NCI-H510A (cell line): ENCODE results near the gene LTBP1.

Experiments used
- DNase-seq: peaks from one replicate; lab custom pipeline; 2025; lab: John Stamatoyannopoulos, UW

Gene LTBP1

DNA sequence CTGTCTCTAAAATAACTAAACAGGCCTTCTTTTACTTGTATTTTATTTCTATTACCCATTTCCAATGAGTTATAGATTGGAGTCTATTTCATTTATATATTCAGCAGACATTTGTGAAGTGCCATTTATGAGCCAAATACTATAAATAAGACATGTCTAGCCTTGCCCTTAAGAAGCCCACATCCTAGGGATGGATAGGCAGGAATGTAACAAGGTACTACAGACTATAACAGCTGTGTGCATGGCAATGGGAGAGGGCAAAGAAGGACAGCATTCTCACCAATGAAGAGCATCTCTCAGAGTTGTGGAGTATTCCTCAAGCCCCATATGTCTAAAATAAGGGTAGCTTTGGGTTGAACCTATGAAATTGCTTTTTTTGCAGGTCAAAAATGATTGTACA lies 367.8 kb downstream of the LTBP1 start:
- DNase-seq: no peak

DNA sequence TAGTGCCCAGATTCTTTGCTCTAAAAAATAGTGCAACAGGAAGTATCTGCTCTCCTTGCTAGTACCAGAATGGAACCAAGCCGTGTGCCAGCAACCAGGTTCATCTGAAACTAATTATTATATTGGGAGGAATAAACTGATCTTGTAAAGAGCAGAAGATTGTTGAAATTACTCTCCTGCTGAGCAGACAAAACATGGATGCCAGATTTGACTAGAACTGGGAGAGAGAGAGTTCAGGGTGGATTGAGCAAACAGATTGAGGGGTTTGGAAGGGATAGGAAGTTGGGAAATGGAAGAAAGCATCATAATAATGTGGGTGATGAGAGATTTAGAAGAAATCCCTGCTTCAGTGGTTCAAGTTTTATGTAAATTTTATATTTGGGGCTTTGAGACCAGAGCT lies 369.6 kb downstream of the LTBP1 start:
- no peak for DNase-seq

DNA sequence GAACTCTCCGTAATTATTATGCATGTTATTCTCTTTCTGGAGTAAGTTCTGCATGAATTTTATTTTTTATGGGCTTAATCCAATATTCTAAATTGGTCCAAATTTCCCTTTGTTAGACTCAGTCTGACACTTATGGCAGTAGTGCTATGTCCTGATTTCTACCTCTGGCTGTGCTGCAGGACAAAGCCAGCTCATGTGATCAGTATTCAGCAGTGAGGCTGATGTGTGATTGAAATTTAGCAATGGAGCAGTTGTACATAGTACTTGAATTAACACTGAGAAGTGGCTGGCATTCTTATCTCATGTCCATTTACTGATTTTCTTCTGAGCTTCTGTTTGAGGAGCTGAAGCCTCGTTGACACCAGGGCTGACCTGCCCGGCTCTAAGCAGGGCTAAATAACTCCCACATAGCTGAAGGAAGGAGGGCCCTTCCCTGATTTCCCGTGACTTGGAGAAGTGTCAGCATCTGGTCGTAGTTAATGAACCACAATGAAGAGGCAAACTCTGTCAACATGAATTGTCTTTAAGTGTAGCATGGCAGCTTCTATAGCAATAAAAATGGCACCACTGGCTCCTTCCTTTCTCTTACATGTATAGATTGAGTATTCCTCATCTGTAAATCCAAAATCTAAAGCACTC lies 370.7 kb downstream of the LTBP1 start:
- DNase-seq: no peak

DNA sequence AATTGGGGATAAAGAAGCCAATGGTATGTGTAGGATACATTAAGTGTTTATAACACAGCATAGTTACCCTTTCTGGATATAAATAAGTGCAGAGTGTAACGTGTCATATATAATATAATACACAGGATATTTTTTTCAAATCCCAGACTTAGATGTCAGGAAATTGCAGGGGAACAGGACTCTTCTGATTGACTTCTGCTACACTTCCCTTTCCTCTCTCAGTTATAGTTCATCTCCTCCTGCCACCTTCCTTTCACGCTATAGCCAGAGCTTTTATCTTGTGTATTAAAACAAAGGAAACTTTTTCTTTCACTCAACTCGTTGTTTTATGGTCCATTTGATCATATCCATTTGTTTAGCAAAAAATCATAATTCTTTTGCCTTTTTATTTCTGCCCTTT lies 371.7 kb downstream of the LTBP1 start:
- no peak for DNase-seq

DNA sequence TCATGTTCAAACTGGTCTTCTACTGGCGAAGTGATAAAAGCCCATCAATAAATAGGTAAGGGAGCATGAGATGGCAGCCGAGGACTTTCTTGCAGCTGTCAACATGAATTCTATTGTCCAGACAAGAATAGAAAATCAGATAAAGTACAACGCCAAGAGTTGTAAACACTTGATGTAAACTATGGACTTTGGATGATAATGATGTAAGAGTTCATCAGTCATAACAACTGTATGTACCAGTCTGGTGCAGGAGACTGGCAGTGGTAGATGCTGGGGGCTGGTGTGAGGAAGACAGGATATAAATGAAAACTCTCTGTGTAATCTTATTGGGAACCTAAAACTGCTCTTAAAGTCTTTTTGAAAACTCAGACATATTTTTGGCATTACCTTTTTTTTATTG lies 373.8 kb downstream of the LTBP1 start:
- DNase-seq: no peak

DNA sequence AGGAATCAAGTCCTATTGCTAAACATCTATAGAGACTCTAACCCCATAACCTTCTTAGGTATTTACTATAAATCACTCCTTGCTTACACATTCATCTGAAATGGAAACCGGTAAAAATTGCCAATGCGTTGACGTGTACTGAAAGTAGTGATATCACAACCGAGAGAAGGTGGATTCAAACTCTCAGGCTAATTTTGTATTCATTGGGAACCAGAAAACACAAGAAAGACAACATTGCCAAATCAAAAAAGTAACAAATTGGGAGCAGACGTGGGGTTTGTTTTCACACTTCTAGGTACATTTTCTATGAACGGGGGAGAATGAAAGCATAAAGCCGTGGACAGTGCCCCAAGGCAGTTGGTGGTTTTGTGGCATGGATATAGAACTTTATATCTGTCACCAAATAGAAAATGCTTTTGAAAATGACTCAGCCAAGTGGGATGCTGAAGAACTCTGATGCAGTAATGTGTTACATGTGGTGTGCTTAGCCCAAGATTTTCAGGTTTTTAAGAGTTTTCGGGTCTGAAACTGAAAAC lies 374.6 kb downstream of the LTBP1 start:
- no peak for DNase-seq

DNA sequence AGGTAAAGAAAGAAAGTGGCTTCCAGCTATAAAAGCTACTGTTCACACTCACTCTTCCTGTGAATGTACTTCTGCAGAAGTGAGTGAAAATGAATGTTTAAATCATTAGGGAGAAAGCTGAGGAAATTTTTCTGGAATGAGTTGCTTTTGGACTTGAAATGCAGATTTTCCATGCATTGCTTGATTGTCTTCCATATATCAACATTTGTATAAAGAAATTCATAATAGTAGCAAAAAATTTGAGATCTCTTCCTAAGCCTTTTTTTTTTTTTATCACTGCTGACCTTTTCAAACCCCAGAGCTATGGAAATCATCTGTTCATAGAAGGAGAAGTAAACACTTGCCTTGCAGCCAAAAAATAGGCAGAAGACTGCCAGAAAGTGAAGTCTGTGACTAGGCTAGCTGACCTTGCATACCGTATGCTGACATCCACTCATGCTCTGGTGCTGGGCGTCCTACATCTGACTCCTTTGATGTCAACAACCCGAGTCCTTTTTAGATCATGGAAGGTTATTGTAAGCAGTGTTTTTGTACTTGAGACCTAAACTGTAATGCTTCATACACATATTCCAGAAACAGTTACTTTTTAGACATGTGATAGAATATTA lies 375.2 kb downstream of the LTBP1 start:
- no peak for DNase-seq

DNA sequence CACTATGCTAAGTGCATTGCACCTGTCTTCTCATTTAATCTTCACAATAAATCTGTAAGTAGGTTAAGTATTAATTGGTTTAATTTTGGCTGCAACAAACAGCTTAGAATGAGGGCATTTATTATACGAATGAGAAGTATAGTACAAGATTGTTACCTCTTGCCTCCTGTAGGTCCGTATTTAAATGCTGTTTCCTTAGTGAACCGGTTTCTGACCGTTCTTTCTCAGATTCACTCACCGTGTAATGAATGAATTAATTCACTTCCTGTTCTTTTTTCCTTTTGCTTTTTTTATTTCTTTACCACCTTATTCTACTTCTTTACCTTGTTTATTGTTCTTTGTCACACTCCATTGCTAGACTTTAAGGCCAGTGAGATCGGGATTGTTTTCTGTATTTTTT lies 375.9 kb downstream of the LTBP1 start:
- no peak for DNase-seq

DNA sequence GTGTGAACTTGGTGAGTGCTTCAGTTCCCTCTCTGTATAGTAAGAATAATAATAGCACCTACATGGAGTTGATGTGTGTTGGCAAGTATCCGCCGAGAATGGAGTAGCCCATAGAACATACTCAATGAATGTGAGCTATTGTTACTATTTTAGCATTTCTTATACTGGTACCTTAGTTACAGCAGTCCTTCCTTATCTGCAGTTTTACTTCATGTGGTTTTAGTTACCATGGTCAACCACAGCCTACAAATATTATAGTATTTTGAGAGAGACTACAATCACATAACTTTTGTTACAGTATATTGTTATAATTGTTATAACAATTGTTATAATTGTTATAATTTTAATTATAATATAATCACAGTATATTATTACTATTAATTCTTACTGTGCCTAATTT lies 377.2 kb downstream of the LTBP1 start:
- DNase-seq: no peak

DNA sequence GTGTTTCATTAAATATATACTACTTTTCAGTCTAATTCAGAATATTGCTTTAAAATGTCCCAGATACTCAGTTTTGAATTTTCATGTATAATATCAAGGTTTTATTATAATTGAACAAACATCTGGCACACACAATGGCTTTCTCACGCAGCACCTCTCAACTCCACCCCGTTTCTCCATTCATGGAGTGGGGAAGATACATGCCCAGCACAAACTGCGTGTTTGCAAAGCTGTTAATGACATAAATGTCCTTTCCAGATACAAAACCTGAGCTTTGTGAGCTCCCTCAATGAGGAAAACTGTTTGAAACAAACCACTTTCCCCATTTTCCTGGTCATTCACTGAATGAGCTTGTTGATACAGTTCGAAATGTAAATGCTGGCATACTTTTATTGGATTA lies 379.3 kb downstream of the LTBP1 start:
- no peak for DNase-seq

DNA sequence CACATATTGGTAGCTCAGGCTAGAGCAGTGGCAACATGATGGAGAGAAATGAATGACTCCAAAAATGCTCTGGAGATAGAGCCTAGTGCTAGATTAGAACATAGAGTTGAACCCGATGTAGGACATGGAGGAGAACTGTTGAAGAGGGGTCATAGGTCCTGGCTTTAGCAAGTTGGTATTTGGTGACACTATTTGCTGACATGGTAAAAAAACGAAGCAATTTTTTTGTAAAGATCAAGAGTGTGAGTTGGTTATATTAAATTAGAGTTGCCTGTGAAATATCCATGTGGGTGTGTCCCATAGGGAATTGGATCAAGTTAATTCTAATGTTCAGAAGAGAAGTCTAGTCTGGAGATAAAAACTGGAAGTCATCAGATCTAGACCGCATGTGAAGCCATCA lies 386.7 kb downstream of the LTBP1 start:
- DNase-seq: no peak

DNA sequence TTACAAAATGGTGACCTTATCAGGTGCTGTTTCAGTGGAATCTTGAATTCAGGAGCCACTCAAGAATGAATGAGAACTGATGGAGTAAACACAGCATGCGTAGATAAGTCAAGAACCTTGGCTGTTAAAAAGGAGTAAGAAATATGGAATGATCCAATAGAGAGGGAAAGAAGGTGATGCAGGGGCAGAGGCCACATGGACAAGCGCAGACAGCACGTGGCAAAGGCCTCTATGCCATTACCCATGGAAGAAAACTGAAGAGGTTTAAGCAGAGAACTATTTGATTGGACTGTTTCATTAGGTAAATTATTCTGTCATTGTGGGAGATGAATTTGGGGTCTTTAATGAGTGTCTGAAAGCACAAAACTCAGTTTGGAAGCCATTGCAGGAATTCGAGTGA lies 387.3 kb downstream of the LTBP1 start:
- no peak for DNase-seq

DNA sequence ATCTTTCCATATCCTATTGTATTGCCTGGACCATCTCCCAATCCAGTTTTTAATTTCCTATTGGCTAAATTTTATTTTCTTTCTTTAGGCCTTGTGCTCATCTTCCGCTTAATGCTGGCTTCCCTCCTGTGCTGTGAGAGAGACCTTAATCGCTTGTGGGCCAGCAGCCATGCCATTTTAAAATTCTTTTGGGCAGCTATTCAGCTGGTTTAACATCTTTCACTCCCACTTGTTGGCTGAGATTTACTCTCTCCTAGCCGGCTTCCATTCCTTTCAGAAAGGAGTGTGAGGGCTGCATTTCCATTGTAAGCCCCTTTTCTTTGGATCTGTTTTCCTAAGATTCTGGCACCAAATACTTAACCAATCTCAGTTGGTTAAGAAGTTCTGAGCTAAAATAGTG lies 388.8 kb downstream of the LTBP1 start:
- no peak for DNase-seq

DNA sequence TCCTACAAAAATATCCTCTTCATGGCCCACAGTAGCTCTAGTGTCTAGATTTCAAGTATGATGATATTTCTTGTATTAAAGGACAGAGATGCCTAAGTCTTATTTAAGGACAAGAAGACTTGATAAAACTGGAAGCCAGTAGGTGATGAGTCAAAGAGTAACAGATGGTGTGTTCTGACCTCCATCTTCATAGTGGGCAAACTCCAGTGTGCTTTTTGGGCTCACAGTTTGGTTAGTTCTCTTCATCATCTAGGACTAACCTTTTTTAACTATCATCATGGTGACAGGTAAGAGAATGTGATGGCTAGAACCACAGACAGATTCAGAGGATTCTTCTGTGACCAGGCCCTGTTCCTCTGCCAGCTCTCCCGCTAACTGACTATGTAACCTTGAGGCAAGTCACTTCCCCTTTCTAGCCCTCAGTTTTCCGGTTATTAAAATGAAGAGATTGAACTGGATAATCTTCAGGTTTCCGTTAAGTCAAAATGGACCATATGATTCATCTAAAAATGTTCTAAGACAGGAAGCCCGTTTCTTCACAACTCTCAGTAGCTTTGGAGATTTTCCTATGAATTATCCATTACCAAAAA lies 389.4 kb downstream of the LTBP1 start:
- DNase-seq: no peak

DNA sequence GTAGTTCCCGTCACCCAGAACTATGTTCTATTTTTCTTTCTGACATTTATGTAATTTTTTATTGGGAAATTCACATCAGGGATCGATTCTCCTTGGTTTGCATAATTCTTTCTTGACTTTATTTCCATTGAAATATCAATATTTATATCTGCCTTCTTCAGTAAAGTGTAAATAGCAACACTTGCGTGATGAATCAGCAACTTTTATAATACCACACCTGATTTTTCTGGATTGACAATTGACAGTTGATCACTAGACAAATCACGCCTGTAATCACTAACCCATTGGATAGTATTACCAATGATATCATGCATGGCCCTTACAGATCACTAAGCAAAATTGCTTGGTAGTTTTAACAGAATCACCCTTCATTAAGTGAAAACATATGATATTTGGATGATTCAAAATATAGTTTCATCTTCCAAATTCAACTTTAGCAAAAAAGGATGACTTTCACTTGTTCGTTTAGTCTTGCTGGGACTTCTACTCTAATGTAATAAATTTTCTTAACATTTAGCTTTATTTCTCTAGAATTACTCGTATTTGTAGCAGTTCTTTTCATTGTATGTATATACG lies 390.7 kb downstream of the LTBP1 start:
- no peak for DNase-seq

DNA sequence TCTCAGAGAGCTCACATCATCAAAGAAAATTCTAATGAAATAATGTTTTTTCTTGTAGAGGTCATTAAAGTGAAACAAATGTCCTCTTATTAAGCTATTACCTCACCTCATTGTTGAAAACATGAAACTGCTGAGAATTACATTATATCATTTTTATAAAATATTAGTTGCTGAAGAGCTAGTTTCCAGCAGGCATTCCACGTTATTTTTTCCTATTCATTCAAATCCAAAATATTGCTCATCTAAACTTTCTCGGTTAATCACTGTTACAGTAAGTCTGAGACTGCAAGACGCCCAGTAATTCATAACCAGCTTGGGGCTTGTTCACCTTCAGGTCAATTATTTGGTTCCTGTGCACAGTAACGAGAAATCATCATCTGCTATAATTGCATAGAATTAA lies 391.2 kb downstream of the LTBP1 start:
- no peak for DNase-seq

DNA sequence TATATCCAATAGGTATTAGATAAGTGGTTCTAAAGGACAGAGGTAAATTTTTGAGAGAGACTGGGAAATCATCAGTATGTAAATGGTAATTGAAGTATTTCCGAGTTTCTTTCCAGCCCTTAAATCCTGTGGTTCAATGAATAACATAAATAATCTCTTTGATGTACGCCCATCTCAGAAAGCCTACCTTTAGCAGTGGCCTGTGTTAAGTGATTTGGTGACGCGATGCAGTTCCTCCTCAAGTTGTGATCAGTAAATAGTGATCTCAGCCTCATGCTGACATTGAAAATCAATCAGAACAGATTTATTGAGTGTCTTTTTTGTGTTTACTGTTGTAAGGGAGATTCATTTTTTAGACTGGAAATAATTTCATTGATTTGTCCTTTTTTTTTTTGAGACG lies 392.5 kb downstream of the LTBP1 start:
- no peak for DNase-seq

DNA sequence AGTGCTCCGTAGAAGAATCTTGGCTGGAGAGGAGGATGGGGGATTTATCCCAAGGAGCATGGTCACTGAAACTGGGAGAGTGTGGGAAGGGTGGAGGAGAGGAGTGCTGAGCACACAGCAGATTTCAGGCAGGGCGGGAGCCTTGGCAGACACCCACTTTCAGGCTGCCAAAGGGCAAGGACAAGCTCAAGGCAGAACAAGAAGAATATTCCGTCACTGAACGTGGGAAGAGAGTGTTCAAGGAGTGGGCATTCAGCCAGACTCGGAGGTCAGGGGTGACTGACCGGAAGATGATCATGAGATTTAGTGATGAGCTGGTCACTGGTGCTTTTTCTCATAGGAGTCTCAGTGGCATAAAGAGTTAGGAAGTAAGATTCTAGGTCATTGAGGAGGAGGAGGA lies 393.5 kb downstream of the LTBP1 start:
- DNase-seq: no peak

DNA sequence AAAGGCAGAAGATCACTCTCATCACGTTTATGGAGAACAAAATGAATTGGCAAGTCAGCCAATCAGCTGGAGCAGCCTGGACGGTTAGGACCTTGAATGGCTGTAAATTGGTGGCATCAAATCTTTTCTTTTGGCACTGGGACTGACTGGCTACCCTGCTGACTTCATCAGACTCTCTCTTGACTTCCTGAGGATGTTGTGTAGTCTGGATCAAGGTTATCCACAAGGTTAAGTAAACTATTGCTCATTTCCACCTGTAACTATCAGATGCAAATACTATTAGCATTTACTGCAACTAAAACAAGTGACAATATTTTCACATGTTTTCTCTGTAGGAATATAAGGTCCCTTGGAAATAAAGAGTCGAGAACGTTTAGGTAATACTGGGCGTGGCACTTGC lies 395.4 kb downstream of the LTBP1 start:
- DNase-seq: no peak

DNA sequence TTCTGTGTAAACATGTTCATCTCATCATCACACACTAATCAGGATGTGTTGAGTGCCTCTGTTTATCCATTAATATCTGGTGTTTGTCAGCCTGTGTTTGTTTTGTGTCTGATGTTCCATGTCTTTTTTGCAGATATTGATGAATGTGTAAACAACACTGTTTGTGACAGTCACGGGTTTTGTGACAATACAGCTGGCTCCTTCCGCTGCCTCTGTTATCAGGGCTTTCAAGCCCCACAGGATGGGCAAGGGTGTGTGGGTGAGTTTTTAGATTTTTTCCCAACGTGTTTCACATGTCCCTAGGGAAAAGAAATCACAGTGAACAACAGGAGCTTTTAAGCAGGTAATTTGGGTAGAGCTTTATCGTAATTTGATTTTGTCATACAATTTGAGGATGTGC lies 396.0 kb downstream of the LTBP1 start:
- no peak for DNase-seq

DNA sequence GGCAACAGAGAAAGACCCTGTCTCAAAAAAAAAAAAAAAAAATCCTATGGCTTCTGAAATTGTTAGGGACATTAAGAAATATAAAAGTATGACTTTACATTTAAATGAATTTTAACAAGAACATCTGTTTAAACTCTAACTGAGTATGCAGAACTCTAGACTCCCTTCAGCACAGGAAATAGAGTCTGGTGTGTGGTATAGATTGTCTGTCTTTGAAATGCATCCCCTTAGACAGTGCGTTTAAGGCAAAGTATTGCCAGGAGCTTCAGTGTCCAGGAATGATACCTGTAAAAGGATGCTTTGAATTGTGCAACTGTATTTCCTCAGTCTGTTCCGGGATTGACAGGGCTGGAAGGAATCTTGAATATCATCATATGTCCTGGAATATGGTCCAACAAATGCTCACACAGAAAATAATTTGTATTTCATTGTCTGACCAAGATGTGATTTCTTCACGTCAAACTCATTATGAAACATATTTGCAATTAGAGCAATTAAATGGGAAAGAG lies 396.7 kb downstream of the LTBP1 start:
- no peak for DNase-seq

DNA sequence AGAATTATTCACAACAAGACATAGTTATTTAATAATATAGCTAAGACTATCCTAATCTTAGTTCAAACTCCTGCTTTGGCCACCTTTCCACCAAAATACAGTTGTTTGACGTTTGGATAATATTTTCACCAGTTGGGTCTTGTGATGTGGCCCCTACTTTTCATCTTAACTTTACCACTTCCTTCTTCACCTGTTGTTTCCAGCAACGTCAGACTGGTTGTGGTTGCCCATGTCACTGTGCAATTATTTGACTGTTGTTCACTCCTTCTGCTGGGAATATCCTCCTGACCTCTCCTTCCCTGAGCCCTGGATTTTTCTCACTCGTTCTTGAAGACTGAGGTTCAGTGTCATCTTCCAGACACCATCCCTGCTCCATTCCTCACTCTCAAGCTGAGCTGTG lies 397.5 kb downstream of the LTBP1 start:
- DNase-seq: no peak

DNA sequence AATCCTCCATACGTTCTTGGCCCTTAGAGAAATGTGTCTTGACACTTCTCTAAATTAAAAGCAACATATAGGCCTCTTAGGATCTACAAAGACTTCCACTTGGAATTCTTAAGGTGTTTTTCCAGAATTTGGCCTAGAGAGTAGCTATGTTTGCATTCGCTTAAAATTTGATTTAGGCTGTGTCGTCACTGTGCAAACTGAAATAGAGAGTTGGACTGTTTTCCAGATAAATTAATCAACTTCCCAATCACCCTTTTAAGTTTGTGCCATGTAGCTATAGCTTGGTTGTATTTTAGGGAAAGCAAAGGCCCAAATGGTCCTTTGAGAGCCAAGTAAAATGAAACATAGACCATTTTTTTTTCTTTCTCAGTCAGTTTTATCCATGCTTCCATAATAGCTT lies 401.1 kb downstream of the LTBP1 start:
- DNase-seq: no peak
